ENCODE results near the gene WNT1.

WNT1 gene

GRCh38 chr12:48958049-48958388 lies 20.1 kb upstream of the WNT1 start:
- Histone ChIP-seq H3K79me2 (ENCODE audit: low read length) (peaks cover 39% of the 10 kb centered on the region), H3K27me3 (replicated peaks; ENCODE audit: insufficient read depth, low read length) (no peaks in the 10 kb centered on the region), H3K4me1 (ENCODE audit: low read length) (peaks cover 15% of the 10 kb centered on the region), H3K9me3 (replicated peaks; ENCODE audit: insufficient read depth, low read length) (no peaks in the 10 kb centered on the region), H2AFZ (ENCODE audit: low read length) (peak overlapping the region; percentile 94), H4K20me1 (ENCODE audit: insufficient read depth, low read length) (no peaks in the 10 kb centered on the region), H3F3A (ENCODE audit: insufficient read depth, low read length) (no peaks in the 10 kb centered on the region; the same call in 1 of the 2 replicates), H3K9me2 (replicated peaks; ENCODE audit: insufficient read depth, low read length) (no peaks in the 10 kb centered on the region), H3K4me2 (ENCODE audit: low read depth, low read length) (peak overlapping the region; percentile 85), H3K9ac (ENCODE audit: low read length) (peak overlapping the region; percentile 60; the same call in 1 of the 2 replicates), H3K36me3 (replicated peaks; ENCODE audit: insufficient read depth, low read length) (no peaks in the 10 kb centered on the region), H3K27ac (ENCODE audit: low read length) (no peak overlapping the region), H3K4me3 (ENCODE audit: low read length) (peak overlapping the region; percentile 95)
- no peak for TF ChIP-seq CTCF (IDR thresholded peaks at IDR 0.05; ENCODE audit: low read length)
- TF ChIP-seq EZH2 (optimal IDR thresholded peaks at IDR 0.05; ENCODE audit: low read depth, low read length): no peak
- no peak for TF ChIP-seq EZH2phosphoT487 (IDR thresholded peaks at IDR 0.05; ENCODE audit: low read length)
- no peak for DNase-seq

GRCh38 chr12:48960834-48961233 lies 17.3 kb upstream of the WNT1 start:
- H3K4me3 ChIP-seq (ENCODE audit: low read length): no peak overlapping the region
- no peak overlapping the region for H2AFZ ChIP-seq (ENCODE audit: low read length)
- H3K9me2 ChIP-seq (replicated peaks; ENCODE audit: insufficient read depth, low read length): no peaks in the 10 kb centered on the region
- H3K27me3 ChIP-seq (replicated peaks; ENCODE audit: insufficient read depth, low read length): no peaks in the 10 kb centered on the region
- DNase-seq: no peak
- no peaks in the 10 kb centered on the region; the same call in 1 of the 2 replicates for H3F3A ChIP-seq (ENCODE audit: insufficient read depth, low read length)
- no peaks in the 10 kb centered on the region for H3K9me3 ChIP-seq (replicated peaks; ENCODE audit: insufficient read depth, low read length)
- H3K79me2 ChIP-seq (ENCODE audit: low read length): peaks cover 14% of the 10 kb centered on the region
- no peaks in the 10 kb centered on the region for H4K20me1 ChIP-seq (ENCODE audit: insufficient read depth, low read length)
- peaks cover 22% of the 10 kb centered on the region for H3K4me1 ChIP-seq (ENCODE audit: low read length)
- H3K36me3 ChIP-seq (replicated peaks; ENCODE audit: insufficient read depth, low read length): no peaks in the 10 kb centered on the region
- no peak overlapping the region for H3K27ac ChIP-seq (ENCODE audit: low read length)
- no peak for TF ChIP-seq CTCF (IDR thresholded peaks at IDR 0.05; ENCODE audit: low read length)
- TF ChIP-seq EZH2phosphoT487 (IDR thresholded peaks at IDR 0.05; ENCODE audit: low read length): no peak
- TF ChIP-seq EZH2 (optimal IDR thresholded peaks at IDR 0.05; ENCODE audit: low read depth, low read length): no peak
- H3K4me2 ChIP-seq (ENCODE audit: low read depth, low read length): no peak overlapping the region
- H3K9ac ChIP-seq (ENCODE audit: low read length): no peak overlapping the region

- Histone ChIP-seq H3K4me3 (ENCODE audit: low read length) (no peak overlapping the region), H3K4me1 (ENCODE audit: low read length) (peaks cover 23% of the 10 kb centered on the region), H3K4me2 (ENCODE audit: low read depth, low read length) (no peak overlapping the region), H3K9me3 (replicated peaks; ENCODE audit: insufficient read depth, low read length) (no peaks in the 10 kb centered on the region), H3K9ac (ENCODE audit: low read length) (no peak overlapping the region), H2AFZ (ENCODE audit: low read length) (no peak overlapping the region), H3K79me2 (ENCODE audit: low read length) (peaks cover 9% of the 10 kb centered on the region), H3K27ac (ENCODE audit: low read length) (no peak overlapping the region), H3K9me2 (replicated peaks; ENCODE audit: insufficient read depth, low read length) (no peaks in the 10 kb centered on the region), H4K20me1 (ENCODE audit: insufficient read depth, low read length) (no peaks in the 10 kb centered on the region), H3F3A (ENCODE audit: insufficient read depth, low read length) (no peaks in the 10 kb centered on the region; the same call in 1 of the 2 replicates), H3K36me3 (replicated peaks; ENCODE audit: insufficient read depth, low read length) (no peaks in the 10 kb centered on the region), H3K27me3 (replicated peaks; ENCODE audit: insufficient read depth, low read length) (no peaks in the 10 kb centered on the region)
- no peak for DNase-seq
- no peak for TF ChIP-seq CTCF (IDR thresholded peaks at IDR 0.05; ENCODE audit: low read length)
- TF ChIP-seq EZH2phosphoT487 (IDR thresholded peaks at IDR 0.05; ENCODE audit: low read length): no peak
- TF ChIP-seq EZH2 (optimal IDR thresholded peaks at IDR 0.05; ENCODE audit: low read depth, low read length): no peak
Measured at GRCh38 chr12:48961331-48961730, 16.8 kb upstream of the WNT1 start.
